Activated T-cell treated with anti-CD3 and anti-CD28 coated beads for 24 hours (primary cell): ENCODE data around the gene DNAAF8.
"Not testable (repeated sequence)": the region's sequence is repeated elsewhere in the genome, so short reads cannot be mapped to it uniquely, and the experiment has no call there.

Source experiments
- DNase-seq: peaks from one replicate; pipeline ENCODE4 v3.0.0-alpha.2; 2020; ENCODE audit warnings: low read depth

DNAAF8 gene

DNA sequence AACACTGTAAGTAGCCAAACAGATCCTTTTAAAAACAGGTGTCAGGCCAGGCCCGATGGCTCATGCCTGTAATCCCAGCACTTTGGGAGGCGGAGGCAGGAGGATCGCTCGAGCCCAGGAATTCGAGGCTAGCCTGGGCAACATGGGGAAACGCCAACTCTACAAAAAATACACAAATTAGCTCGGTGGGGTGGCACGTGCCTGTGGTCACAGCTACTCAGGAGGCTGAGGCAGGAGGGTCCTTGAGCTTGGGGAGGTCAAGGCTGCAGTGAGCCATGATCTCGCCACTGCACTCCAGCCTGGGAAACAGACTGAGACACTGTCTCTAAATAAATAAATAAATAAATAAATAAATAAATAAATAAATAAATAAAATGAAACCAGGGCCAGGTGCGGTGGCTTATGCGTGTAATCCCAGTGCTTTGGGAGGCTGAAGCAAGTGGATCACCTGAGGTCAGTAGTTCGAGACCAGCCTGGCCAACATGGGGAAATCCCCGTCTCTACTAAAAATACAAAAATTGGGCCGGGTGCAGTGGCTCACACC lies 50.2 kb downstream of the DNAAF8 start:
- not testable (repeated sequence) for DNase-seq

DNA sequence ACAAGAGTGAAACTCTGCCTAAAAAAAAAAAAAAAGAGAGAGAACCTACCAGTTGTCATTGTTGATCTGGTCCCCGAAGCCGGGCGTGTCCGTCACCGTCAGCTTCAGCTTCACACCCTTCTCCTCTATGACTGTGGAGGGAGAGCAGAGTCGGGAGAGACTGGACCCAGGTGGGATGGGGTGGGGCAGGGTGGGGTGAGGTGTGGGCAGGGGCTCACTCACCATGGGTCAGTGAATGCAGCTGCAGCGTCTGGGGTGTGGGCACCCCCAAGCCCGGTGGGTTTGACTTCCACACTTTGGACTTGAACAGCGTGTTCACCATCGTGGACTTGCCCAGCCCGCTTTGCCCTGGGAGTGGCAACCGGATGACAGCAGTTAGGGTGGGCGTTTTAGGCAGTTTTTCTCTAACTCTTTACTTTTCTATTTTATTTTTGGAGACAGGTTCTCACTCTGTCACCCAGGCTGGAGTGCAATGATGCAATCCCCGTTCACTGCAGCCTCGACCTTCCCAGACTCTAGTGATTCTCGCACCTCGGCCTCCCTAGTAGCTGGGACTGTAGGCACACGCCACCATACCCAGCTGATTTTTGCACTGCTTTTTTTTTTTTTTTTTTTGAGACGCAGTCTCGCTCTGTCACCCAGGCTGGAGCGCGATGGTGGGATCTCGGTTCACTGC lies 51.6 kb downstream of the DNAAF8 start:
- no peak for DNase-seq

DNA sequence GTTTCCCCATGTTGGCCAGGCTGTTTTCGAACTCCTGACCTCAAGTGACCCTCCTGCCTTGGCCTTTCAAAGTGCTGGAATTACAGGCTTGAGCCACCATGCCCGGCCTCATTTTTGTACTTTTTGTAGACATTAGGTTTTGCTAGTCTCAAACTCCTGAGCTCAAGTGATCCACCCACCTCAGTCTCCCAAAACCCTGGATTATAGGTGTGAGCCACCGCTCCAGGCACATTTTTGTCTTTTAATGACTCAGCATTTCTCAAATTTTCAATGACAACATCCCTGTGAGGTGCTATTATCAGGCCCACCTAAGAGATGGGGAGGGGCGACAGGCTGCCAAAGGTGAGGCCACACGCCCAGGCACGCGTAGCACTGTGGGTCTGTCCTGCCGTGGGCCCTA lies 52.7 kb downstream of the DNAAF8 start:
- no peak for DNase-seq

DNA sequence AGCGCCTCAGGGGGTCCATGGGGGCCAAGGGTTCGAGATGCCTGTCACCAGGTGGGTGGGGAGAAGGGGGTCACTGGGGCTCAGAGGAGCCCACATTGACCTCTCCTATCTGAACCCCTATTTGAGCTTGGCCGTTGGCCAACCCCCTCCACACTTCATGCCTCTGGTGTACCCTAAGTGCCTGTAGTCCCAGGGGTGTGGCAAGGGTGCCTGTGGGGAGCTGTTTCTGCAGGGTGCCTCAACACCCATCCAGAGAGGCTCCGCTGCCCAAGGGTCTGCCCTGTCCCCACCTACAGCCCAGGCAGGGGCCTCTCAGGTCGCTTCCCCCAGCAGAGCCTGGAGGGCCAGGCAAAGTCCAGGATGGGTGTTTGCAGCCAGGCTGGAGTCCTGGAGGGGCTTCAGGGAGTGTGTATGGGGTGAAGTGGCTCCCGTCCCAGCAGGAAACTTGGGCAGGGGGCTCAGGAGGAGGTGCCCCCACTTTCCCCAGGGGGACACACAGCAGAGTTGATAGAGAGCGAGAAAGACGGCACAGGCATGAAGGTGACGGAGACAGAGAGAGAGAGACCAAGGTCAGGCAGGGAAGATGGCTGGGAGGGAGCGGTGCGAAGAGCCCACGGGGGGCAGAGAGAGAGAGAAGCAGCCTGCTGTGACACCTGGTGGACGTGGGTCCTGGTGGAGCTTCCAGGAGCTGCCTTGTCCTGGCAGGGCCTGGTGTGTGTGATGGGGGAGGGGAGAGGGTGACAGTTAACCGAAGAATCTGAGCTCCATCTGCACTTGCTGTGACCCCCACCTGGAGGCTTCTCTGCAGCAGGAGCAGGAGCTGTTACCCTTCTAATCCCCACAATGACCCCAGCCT lies 53.5 kb downstream of the DNAAF8 start, which contains the start of gene SEPTIN12:
Gene SEPTIN12, minus strand, starts transcription at position 719 of the 856 bp plus-strand sequence. Its CDS starts 700 bp downstream, at position 19.
- DNase-seq: no peak

DNA sequence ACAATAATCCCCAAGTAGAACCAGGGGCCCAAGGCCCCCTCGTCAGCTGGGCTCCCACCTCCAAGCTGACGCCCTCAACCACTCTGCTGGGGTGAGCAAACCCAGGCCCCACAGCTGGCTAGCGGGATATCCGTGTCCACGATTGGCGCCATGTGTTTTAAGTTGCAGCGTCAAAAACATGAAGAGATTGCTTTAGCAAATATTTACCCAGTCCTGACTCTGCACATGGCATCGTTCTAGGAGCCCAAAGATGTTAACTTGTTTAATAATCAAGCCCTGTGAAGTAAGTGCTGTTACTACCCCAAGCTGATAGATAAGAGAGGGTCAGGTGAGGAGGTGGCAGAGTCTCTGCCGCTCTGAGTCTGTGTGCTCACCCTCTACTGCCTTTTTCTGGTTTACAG lies 54.2 kb downstream of the DNAAF8 start:
- no peak for DNase-seq

DNA sequence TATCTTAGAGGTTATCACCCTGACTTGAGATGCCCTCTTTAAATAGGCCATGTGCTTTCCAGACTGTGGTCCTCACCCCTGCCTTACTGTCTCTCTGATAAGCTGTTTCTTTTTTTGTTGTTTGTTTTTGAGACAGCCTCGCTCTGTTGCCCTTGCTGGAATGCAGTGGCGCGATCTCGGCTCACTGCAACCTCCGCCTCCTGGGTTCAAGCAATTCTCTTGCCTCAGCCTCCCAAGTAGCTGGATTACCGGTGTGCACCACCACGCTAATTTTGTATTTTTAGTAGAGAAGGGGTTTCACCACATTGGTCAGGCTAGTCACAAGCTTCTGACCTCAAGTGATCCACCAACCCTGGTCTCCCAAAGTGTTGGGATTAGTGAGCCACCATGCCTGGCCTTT lies 54.6 kb downstream of the DNAAF8 start:
- no peak for DNase-seq

DNA sequence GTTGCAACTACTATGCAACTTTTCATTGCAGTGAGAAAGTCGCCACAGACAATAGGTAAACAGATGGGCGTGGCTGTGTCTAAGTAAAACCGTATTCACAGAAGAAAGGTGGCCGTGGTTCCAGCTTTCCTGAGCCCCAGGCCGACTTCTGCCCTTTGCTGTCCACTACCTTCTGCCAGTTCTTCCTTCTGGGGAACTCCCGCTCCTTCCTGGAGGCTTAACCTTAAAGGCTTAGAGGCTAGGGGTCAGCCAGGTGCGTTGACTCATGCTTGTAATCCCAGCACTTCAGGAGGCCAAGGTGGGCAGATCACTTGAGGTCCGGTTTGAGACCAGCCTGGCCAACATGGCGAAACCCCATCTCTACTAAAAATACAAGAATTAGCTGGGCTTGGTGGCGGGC lies 55.9 kb downstream of the DNAAF8 start:
- DNase-seq: no peak

DNA sequence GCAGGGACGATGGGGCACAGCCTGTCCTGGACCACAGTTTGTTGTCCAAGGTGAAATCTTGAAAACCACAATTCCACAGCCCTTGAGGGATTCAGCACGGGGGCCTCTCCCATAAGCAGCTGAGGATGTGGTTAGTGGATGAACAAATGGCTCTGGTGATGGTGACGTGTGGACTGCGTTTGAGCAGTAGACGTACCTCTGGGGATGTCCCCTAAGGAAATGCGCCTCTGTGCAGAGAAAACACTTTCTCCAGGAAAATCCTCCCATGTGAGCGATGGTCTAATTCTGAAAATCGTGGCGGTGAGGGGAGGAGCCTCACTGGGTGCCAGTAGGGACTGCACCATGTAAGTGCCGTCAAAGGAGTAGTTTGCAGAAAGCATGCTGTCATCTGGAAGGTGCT lies 56.5 kb downstream of the DNAAF8 start:
- DNase-seq: no peak

DNA sequence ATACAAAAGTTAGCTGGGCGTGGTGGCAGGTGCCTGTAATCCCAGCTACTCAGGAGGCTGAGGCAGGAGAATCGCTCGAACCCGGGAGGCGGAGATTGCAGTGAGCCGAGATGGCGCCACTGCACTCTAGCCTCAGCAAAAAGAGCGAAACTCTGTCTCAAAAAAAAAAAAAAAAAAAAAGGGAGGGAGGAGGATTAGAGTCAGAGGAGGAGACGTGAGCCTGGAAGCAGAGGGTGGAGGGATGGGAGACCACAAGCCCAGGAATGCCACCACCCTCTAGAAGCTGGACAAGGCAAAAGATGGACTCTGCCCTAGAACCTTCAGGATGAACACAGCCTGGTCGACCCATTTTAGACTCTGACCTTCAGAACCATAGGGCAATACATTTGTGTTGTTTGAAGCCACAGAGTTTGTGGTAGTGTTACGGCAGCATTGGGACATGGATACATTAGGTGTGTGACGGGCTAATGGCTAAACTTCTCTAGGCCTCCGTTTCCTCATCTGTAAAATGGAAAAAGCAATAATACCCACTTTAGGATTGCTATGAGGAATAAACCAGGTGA lies 58.7 kb downstream of the DNAAF8 start:
- no peak for DNase-seq

DNA sequence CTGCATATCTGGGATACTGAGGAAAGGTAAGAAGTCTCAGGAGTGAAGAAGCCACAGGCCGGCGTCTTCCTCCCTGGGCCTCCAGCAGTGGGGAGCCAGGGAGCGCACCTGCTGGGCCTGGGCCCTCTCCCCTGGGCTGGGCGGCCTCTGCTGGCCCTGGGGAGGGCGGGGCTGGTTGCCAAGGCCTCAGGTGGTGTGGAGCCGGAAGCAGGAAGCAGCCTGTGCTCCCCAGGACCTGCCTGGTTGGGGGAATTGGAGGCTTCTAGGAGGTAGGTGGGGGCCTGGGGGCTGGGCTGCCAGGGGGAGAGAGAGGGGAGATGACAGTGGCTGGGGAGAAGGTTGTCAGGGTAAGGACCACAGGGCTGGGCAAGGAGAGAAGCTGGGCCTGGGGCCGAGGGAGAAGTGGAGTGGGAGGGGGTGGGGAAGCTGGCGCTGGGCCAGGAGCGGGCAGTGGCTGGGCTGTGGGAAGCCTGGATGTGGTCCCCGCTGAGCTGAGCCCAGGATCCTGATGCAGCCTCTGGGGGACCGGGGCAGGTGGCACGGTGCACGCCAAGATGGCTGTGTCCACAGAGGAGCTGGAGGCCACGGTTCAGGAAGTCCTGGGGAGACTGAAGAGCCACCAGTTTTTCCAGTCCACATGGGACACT lies 61.0 kb downstream of the DNAAF8 start, which contains the start of gene SMIM22:
Gene SMIM22, plus strand, starts transcription at position 189 of the 647 bp plus-strand sequence. Its CDS starts 366 bp downstream, at position 555.
- DNase-seq: no peak

DNA sequence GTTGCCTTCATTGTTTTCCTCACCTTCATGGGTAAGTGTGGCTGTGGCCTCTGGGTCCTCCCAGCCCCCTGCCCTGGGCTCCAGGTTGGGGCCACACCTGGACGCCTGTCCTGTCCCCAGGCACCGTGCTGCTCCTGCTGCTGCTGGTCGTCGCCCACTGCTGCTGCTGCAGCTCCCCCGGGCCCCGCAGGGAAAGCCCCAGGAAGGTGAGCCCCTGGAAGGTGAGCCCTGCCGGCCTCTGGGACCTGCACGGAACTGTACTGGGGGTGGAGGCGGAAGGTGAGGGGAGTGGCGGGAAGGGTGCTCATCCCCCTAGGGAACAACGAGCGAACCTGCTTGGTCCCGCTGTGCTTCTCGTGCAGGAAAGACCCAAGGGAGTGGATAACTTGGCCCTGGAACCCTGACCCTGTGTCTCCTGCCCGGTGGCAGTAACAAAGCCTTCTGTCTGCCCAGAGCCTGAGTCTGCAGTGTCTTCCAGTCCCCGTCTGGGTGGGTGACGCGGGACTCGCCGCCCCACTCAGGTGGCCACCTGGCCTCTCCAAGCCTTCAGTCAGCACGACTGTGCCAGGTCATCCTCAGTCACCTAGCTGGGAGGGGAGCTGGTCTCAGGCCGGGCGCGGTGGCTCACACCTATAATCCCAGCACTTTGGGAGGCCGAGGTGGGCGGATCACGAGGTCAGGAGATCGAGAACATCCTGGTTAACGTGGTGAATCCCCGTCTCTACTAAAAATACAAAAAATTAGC lies 61.7 kb downstream of the DNAAF8 start:
- DNase-seq: no peak

DNA sequence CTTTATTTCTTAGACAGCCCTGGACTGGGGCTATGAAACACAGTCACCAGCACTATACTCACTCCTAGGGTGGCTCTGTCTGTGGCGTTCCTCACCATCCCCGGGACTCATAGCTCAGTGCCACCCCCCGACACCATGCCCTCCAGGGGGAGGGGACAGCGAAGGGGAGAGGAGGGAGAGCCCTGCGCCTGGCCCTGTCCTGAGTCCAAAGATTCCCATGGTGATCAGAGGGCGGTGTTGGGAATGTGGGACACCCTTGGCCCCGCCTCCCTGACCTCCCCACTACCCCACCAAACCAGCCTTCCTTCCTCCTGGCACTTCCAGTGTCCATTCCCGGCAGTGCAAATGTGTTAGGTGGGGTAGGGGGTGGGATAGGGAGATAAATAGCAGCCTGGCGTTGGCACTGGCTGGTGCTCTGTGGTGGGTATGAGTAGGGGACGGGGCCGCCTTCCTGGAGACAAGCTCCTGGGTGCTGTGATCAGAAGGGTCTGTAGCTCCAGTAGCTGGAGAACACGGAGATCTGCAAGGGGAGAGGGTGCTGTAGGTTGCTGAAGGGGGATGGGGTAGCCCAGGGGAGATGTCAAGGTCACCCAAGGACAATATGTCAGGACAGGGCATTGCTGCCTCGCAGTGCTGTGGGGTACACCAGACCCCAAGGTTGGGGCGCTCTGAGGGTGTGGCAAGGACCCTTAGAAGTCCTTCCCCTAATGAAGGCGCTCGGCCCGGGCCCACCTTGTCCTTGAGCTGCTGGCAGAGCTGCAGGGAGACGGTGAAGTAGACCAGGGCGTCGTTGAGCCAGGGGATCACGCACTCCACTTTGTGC lies 62.9 kb downstream of the DNAAF8 start:
- DNase-seq: no peak

DNA sequence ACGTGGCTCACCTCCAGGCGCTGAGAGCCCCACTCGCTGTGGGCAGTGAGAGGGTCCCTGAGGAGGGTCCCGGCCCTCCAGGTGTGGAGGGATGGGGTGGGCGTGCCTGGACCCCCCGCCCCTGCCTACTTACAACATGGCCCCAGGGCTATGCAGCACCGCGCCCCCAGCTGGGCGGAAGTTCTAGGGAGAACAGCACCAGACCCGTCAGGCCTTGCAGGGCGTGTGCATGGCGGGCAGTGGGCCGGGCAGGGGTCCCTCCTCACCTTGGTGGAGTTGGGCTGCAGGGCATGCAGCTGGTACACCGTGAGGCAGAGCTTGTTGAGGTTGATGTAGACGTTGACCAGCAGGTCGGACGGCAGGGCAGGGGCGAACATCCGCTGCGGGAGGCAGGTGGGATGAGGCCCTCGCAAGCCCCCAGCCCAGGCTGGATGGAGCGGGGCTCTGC lies 63.5 kb downstream of the DNAAF8 start:
- no peak for DNase-seq

DNA sequence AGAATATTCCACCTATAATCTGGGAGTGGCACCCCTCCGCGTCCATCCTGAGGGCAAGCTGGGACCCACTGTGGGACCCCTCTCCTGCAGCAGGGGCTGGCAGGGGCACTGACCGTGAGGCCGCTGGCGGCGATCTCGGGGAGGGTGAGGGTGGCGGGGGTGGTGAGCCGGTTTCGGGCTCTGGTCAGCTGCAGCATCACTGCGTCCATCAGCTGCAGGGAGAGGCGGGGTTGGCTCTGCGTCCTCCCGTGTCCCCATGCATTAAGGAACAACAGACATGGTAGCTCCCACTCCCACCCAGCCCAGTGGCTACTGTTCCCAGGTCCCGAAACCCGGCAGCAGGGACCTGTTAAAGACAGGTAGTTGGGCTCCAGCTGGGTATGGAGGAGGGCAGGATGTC lies 64.1 kb downstream of the DNAAF8 start:
- no peak for DNase-seq
